NCI-H345 treated with DMSO at 0.1 percent for 48 hours (cell line): ENCODE measurements around the gene SERPINB5.
"Not testable (repeated sequence)": the region's sequence is repeated elsewhere in the genome, so short reads cannot be mapped to it uniquely, and the experiment has no call there.

Source experiments
- DNase-seq: peaks from one replicate; lab custom pipeline; 2025; ENCODE audit not compliant: unreplicated experiment; lab: John Stamatoyannopoulos, UW

The SERPINB5 gene, protein sequence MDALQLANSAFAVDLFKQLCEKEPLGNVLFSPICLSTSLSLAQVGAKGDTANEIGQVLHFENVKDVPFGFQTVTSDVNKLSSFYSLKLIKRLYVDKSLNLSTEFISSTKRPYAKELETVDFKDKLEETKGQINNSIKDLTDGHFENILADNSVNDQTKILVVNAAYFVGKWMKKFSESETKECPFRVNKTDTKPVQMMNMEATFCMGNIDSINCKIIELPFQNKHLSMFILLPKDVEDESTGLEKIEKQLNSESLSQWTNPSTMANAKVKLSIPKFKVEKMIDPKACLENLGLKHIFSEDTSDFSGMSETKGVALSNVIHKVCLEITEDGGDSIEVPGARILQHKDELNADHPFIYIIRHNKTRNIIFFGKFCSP

DNA sequence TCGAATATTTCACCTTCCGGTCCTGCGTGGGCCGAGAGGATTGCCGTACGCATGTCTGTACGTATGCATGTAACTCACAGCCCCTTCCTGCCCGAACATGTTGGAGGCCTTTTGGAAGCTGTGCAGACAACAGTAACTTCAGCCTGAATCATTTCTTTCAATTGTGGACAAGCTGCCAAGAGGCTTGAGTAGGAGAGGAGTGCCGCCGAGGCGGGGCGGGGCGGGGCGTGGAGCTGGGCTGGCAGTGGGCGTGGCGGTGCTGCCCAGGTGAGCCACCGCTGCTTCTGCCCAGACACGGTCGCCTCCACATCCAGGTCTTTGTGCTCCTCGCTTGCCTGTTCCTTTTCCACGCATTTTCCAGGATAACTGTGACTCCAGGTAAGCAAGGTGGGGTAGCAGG, at the start of gene SERPINB5:
TSS of gene SERPINB5 (plus strand) at position 291 of the 400 bp plus-strand sequence. CDS start 7,471 bp downstream, outside the sequence.
- peak; percentile 18 for DNase-seq

DNA sequence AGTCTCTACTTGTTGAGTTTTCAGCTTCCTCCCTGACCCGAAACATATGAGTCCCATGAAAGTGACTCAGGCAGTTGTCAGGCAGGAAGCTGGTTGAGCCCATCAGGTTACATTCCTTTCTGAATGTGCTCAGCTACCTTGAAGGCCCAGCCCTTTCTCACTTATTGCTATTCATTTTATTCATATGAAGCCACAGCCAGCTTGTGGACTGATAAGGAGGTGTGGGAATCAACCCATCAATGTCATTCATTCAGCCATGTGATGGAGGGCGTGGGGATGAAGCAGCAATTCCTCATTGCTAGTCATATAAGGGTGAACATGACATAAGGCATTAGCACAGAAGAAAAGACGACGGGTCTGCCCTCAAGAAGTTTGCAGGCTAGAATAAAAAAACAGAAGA, 49.2 kb upstream of the SERPINB5 start:
- DNase-seq = no peak

DNA sequence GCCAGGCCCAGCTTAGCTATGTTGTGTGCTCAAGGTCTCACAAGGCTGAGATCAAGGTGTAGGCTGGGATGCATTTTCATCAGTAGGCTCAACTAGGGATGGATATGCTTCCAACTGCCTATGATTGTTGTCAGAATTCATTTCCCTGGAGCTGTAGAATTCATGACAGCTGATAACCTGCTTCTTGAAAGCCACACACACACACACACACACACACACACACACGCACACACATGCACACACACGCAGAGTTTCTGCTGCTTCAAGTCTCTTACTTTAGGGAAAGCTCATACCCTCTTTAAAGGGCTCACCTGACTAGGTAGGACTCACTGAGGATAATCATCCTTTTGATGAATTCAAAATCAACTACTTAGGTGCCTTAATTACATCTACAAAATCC, 46.2 kb upstream of the SERPINB5 start:
- DNase-seq = no peak

DNA sequence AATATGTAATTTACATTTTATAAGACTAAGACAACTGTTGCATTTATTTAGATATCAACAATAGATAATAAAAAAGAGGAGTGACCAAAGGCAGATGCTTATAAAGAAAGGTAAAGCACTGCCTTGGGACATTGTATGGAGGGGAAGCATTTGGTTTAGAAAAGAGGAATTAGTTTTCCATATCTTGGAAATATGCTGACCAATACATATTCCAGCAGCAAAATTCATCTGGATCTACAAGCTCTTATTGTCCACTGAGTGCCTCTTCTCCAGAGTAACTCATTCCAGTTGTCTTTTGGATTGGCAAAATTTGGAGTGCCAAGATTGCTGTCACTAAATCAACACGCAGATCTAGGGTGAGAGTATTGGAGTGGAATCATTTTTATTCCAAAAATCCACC, 45.6 kb upstream of the SERPINB5 start:
- DNase-seq = no peak

DNA sequence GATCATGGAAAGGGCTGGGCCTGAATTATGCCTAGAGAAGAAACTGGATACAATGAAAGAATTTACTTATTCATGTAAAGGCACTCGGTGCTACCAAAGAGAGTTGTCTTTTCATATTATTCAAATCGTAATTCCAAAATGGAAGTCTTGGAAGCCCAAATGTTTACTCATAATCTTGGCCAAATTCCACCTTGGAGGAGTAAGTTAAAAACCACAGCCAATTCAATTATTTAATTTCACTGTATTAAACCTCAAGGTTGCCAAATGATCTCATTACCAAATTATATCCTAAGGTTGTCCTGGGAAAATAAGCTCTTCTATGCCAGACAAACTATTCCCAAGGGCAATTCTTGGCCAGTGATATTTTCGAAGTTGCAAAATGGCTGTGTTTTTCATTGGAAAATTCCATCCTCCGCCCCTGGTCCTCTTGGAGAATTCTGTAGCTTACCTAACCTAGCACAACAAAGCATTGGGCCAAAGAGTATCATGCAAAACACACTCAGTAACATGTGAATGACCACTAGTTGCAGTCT, 43.4 kb upstream of the SERPINB5 start:
- no peak for DNase-seq

DNA sequence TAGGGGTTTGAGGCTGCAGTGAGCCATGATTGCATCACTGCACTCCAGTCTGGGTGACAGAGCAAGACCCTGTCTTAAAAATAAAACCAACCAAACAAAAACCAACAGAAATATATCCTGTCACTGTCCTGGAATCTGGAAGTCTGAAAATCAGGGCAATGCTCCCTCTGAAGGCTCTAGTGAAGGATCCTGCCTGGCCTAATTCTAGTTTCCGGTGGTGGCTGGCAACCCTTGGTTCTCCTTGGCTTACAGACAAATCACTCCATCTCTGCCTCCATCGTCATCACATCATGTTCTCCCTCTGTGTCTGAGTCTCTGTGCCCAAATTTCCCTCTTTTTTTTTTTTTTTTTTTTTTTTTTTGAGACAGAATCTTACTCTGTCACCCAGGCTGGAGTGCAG, 38.6 kb upstream of the SERPINB5 start:
- DNase-seq = no peak

DNA sequence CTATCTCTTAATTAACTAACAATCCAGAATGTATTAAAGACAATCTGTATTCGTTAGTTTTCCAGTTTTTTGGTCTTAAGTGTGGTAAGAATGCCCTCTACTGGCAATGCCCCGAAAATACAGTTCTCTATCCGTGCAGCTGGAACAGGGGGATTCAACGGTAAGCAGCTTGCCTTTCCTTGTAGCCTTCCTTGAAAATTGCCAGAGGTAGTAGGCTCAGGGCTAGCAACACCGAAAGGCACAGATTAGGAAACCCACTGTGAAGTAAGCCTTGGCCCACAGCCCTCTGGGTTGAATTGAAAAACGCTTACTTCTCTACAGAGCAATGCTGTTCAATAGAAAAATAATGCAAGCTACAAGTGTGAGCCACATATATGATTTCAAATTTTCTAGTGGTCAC, 37.4 kb upstream of the SERPINB5 start:
- peak; percentile 58 for DNase-seq

DNA sequence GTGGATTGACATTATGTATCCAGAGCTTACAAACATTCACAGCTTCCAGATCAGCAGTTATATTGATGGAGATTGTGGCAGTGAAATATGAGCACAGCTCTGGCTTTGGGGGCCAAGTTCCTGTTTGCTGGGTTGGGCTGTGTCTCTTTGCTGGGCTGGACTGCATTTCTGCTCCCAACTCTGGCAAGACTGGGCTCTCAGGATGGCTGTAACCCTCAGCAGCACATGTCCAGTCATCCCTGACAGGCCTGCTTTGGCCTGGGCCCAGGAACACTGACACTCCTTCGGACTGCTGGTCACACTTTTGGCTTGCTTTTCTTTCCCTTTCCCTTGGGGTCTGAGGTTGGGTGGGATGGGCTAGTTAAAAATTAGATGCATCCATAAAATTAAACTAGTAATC, 36.5 kb upstream of the SERPINB5 start:
- no peak for DNase-seq

DNA sequence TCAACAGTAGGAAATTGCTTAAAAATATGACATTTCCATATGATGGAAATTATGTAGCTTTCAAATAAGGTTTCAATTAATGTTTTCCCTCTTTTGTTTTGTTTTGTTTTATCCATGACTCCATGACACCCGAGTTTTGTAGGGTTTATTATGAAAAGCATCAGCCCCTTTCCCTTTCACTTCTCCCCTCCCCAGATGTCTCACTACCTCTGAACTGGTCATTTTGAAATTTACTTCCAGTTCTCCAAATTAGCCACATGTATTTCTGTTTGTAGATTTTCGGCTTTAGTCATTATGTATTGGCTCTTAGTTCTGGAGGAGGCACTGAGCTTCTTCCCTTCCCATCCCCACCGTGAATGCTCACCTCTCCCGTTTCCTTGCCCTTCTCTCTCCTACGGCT, 35.9 kb upstream of the SERPINB5 start:
- DNase-seq = no peak

DNA sequence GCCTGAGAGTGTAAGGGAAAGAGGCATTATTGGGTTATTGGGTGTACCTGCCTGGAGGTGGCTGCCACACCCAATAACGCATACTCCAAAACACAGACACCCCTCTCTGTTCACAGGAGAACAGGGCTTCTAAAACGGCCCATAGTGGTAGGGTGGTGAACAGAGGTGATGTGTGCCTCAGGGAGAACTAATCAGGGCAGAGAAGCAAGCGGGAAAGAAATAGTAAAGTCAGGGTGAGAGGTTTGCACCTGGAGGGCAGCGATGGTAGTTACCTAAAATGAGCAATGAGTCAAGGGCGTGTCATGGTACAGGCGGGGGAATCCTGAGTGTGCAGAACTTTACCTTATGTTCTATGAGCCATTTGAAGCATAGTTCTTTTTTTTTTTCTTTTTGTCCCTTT, 32.9 kb upstream of the SERPINB5 start:
- no peak for DNase-seq

DNA sequence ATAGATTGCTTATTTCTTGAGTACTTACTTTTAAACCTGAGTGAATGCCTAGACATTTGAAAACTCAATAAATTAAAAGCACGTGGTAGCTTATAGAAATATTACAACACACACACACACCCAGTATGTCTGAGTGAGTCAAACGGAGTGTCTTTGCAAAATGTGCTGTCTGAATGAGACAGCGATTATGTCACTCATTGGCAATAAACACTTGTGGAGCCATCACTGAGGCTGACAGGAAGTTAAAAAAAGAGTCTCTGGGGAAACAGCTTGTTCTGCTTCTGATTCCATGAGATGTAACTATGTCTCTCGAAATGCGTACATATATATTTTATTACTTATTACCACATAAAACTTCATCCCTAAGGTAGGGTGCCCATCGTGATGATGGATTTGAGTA, 32.2 kb upstream of the SERPINB5 start:
- no peak for DNase-seq

DNA sequence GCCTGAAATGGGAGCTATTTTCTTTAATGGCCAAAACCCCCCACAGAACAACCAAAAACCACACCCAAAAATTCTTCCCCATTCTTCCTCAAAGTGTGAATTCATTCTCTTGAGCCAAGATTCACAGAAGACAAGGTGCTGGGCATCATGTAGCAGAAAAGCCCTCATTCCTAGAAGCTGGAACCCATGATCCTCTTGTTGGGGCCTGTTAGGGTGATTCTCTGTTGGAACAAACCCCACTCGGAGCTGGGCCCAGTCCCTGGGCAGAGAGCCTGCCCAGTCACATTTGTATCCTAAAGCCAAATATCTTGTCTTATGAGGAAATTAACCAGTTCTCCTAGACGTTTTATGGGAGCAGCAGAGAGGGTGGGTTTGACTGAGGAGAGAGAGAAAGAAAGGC, 31.7 kb upstream of the SERPINB5 start:
- DNase-seq = no peak

DNA sequence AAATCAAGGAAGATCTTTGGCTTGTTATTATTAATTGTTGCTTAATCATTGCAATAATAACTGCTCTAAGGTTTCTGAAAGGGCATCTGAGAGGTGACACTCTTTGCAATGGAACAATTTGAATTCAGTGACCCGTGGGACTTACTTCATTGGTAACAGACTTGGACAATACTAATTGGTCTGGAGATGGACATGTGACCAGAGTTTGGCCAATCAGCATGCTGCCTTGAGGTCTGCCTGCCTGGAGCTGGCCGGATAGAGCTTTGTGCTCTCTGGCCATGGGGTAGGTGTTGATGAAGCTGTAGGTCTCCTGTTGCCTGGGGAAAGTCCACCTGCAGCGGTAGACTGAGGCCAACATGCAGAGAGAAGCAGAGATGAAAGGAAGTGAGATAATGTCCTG, 30.5 kb upstream of the SERPINB5 start:
- no peak for DNase-seq

DNA sequence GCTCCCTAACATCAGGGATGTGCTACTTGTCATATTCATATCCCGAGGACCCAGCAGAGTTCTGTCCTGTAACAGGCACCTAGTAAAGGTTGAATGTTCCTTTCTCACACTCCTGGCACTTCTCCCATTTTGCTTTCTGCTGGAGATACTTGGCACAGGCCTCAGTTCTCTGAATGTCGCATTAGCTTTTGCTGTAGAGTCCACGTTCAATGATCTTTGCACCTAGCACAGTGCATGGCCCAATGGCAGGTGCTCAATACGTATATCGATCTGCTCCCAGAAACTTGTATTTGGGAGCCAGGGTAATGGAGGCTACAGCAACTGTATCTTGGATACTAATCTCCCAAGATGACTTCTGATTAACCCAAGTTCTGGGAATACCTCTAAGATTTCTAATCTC, 29.7 kb upstream of the SERPINB5 start:
- no peak for DNase-seq

DNA sequence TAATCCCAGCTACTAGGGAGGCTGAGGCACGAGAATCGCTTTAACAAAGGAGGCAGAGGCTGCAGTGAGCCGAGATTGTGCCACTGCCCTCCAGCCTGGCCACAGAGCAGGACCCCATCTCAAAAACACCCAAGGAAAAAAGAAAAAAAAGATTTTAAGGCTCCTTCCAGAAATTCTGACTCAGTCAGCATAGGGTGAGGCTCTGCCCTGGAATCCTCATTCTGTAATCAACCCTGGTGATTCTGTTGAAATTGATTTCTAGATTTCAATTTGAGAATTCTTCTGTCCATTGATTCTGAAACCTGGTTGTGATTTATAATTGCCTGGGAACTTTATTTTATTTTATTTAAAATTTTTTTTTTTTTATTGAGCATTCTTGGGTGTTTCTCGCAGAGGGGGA, 27.3 kb upstream of the SERPINB5 start:
- DNase-seq = no peak

DNA sequence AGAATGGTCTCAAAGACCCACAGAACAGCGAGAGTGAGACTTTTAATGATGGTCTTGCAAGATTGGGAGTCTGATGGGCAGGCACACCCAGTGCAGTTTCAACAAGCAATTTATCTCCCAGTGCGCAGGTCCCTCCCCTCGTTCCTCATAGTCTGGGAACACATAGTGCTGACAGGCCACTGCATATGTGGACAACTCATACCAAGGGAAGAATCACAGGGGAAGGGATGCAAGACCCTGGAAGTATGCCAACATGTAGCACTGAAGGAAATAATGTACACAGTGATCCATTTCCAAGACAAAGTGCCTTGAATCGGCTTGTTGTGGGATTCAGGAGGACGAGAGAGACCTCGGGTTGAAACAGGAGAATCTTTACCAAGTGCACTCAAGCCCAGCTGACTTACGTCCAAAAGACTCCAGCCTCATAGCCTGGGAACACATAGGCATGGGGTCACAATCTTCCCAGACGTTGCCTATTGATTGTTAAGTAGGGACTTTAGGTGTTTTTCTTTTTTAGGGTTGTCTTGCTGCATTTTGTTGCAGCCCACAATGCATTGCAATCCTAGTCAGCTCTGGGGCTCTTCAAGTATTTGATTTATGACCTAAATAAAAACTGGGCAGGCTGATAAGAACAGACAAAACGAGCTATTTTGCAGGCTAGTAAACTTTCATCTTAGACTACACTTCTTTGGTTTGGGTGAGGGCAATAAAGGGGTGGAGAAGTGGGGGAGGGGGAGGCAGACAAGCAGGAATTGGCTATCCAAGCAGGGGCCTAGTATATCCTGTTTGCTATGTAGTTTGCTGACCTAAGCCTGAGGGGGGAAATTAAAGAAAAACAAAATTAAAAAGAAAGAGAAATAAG, 24.7 kb upstream of the SERPINB5 start:
- DNase-seq = no peak

DNA sequence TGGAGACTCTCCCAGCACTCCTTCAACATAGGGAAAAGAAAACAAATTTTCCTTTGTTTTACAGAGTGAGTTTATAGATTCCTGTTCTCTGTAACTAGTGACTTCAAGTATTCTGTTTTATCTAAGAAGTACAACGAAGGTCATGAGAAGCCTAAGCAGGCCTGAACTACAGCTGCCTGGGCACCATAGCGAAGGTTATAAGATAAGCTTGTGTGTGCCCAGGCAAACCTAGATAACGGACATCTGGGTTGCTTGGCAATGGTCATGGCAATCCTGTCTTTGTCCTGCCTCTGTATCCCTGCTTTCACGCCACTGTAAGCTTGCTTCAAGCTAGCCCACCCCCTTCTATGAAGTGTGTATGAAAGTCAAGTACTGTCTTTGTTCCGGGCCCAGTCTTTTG, 24.0 kb upstream of the SERPINB5 start:
- DNase-seq = not testable (repeated sequence)

DNA sequence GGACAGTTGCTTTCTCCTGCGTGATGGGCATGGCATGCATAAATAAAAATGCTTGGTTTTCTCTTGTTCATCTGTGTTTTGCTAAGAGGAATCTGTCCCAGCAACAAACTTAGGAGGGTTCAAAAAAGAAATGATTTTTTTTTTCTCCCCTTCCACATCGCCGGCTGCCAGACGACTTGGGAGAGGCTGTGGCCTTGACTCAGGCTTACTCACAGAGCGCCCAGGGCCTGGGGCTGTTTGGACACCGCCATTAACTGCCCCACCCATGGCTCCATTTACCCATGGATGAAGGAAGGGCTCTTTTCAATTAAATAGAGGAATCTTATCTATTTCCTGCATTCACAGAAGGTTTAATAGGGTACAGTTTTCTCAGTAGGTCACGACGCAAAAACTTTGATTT, 22.3 kb upstream of the SERPINB5 start:
- DNase-seq = no peak

DNA sequence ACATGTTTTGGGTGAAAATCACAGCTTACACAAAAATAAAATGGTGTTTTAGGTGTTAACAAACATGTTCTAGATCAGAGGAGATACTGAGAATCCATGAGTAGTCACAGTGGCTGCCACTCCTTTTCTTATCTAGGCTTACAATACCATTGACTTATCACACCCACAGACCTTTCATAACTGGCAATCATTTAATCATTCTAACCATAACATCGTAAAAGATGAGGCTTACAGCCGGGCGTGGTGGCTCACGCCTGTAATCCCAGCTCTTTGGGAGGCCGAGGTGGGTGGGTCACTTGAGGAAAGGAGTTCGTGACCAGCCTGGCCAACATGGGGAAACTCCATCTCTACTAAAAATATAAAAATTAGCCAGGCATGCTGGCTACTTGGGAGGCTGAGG, 18.8 kb upstream of the SERPINB5 start:
- no peak for DNase-seq

DNA sequence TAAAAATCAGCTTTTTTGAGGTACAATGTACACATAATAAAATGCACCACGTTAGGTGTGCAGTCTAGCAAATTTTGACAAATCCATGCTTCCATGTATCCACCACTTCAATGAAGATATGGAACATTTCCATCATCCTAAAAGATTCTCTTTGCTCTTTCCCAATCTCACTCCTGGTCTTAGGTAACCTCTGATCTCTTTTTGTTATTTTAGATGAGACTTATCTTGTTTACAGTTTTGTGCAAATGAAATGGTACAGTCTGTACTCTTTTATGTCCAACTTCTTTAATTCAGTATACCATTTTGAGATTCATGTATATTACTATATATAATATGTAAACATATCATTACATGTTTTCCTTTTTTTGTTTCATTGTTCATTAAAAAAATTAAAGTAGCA, 16.3 kb upstream of the SERPINB5 start:
- no peak for DNase-seq

DNA sequence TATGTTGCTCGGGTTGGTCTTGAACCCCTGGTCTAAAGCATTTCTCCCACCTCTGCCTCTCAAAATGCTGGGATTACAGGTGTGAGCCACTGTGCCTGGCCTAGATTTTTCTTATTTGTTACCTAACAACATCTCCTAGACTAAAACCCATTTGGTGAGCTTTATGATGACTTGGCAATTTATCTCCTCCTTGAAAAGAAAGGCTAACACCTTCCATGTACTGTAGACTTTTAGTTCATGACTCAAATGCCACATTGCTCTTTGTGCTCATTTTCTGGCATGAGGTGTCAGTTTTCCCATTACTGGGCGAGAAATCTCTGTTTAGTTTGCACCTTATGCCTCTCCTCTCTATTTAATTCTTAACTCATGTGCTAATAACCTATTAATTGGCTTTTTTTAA, 12.3 kb upstream of the SERPINB5 start:
- no peak for DNase-seq

DNA sequence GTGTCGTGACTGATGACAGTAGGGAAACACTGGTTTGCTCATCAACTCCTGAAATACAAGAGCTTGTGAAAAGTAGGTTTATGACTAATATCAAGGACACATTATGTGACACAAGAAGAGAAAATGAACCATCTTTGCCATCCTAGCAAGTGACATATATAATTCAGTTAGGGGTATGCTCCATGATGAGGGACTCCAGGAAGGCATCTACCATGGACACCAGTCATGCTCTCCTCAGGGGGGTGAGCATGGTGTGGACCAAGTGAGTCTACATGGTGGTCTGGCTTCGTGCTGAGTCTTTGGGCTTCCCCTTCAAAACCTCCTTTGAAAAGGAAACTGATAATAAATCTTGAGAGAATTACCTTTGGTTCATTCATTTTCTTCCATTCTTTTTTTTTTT, 11.7 kb upstream of the SERPINB5 start:
- no peak for DNase-seq
